ENCODE data around the gene OR51T1.

DNA sequence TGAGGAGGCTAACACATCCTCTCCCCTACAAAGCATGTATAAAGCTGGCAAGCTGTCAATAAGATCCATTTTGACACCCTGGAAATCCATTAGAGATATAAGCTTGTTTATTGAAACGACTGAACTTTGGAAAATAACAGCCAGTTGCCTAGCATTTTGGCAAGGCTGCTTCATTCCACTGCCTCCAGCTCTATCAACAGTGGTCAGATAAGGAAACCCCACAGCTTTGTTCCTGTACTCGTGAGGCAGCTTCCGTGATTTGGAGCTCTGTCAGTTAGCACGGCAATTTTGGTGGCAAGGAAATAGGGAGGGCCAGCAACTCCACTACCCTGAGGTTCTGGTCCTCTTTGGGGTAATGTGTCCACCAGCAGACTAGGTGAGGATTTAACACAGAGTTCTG lies 30.7 kb upstream of the OR51T1 start:
- TF ChIP-seq, protein P1, sequence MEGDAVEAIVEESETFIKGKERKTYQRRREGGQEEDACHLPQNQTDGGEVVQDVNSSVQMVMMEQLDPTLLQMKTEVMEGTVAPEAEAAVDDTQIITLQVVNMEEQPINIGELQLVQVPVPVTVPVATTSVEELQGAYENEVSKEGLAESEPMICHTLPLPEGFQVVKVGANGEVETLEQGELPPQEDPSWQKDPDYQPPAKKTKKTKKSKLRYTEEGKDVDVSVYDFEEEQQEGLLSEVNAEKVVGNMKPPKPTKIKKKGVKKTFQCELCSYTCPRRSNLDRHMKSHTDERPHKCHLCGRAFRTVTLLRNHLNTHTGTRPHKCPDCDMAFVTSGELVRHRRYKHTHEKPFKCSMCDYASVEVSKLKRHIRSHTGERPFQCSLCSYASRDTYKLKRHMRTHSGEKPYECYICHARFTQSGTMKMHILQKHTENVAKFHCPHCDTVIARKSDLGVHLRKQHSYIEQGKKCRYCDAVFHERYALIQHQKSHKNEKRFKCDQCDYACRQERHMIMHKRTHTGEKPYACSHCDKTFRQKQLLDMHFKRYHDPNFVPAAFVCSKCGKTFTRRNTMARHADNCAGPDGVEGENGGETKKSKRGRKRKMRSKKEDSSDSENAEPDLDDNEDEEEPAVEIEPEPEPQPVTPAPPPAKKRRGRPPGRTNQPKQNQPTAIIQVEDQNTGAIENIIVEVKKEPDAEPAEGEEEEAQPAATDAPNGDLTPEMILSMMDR (IDR thresholded peaks at IDR 0.05; ENCODE audit: insufficient read depth, low read depth, low read length): no peak
- TF ChIP-seq EZH2 (IDR thresholded peaks at IDR 0.05; ENCODE audit: insufficient read depth, low read length): no peak

Data from astrocyte (in vitro differentiated cells and primary cell).